Keratinocyte (primary cell): ENCODE results near the gene ASIC5. TPM values are rescaled to one million over a fixed set of nuclear protein-coding genes. Genes with fewer than 3 reads are reported as not detected.

Experiments used
- DNase-seq: peaks from one replicate; pipeline ENCODE4 v3.0.0-alpha.2; 2011; ENCODE audit warnings: low read depth, missing footprints, low spot score
- FAIRE-seq: peaks from 2 replicates; lab custom pipeline; 2011; peaks lifted over from hg19 to GRCh38; lab: Jason Lieb, UNC
- H2AFZ ChIP-seq: 2 replicates; pipeline ENCODE4 v1.6.0; 2012; ENCODE audit warnings: low read length, control low read depth, inconsistent platforms; ENCODE audit not compliant: control insufficient read depth
- H3K27ac ChIP-seq: 2 replicates; pipeline ENCODE4 v1.5.1; 2011; ENCODE audit warnings: low read length; ENCODE audit not compliant: control insufficient read depth, insufficient read depth
- H3K27me3 ChIP-seq: 3 replicates; pipeline ENCODE4 v1.6.0; 2011; ENCODE audit warnings: low read length; ENCODE audit not compliant: control insufficient read depth, insufficient read depth; ENCODE audit errors: extremely low read depth
- H3K36me3 ChIP-seq, 2 experiments: 2 replicates in 1 of 2; 3 replicates in 1 of 2; pipeline ENCODE4 v1.5.1; 2011; ENCODE audit warnings: low read length in 2 of 2, mild to moderate bottlenecking in 1 of 2; ENCODE audit not compliant: control insufficient read depth in 2 of 2, insufficient read depth in 2 of 2; ENCODE audit errors: extremely low read depth in 1 of 2
- H3K4me1 ChIP-seq: 3 replicates; pipeline ENCODE4 v1.5.1; 2011; ENCODE audit warnings: low read length; ENCODE audit not compliant: control insufficient read depth, insufficient read depth; ENCODE audit errors: extremely low read depth
- H3K4me2 ChIP-seq: 3 replicates; pipeline ENCODE4 v1.6.0; 2011; ENCODE audit warnings: low read depth, low read length; ENCODE audit not compliant: control insufficient read depth, insufficient read depth; ENCODE audit errors: extremely low read depth
- H3K4me3 ChIP-seq, 3 experiments: fragments of 200-600 bp in 1 of 3; sonication (generic) in 1 of 3; 2 replicates in 2 of 3; 3 replicates in 1 of 3; pipeline ENCODE4 v1.5.1; 2011 to 2016; ENCODE audit warnings: low read length in 3 of 3, mild to moderate bottlenecking in 3 of 3, control low read depth in 2 of 3, inconsistent platforms in 1 of 3, low read depth in 1 of 3, mixed read lengths in 1 of 3, mixed run types in 1 of 3, moderate library complexity in 1 of 3; ENCODE audit not compliant: control insufficient read depth in 2 of 3, insufficient read depth in 2 of 3; ENCODE audit errors: extremely low read depth in 1 of 3
- H3K79me2 ChIP-seq: 2 replicates; pipeline ENCODE4 v1.6.0; 2012; ENCODE audit warnings: low read length; ENCODE audit not compliant: control insufficient read depth, insufficient read depth
- H3K9ac ChIP-seq: 3 replicates; pipeline ENCODE4 v1.6.0; 2011; ENCODE audit warnings: low read length; ENCODE audit not compliant: control insufficient read depth, insufficient read depth; ENCODE audit errors: extremely low read depth
- H3K9me1 ChIP-seq: 3 replicates; pipeline ENCODE4 v1.6.0; 2011; ENCODE audit warnings: low read length; ENCODE audit not compliant: control insufficient read depth, insufficient read depth; ENCODE audit errors: extremely low read depth
- H3K9me3 ChIP-seq: 2 replicates; pipeline ENCODE4 v1.5.1; 2012; ENCODE audit warnings: low read depth, low read length; ENCODE audit not compliant: control insufficient read depth
- H4K20me1 ChIP-seq: 3 replicates; pipeline ENCODE4 v1.6.0; 2011; ENCODE audit warnings: low read length; ENCODE audit not compliant: control insufficient read depth, insufficient read depth; ENCODE audit errors: extremely low read depth
- CTCF ChIP-seq, 3 experiments: IDR thresholded peaks in 1 of 3; conservative IDR thresholded peaks in 1 of 3; optimal IDR thresholded peaks in 1 of 3; 2 replicates in 2 of 3; 3 replicates in 1 of 3; pipeline versions ENCODE3 to v1.5.1; 2011; ENCODE audit warnings: low read length in 3 of 3, mild to moderate bottlenecking in 3 of 3, moderate library complexity in 2 of 3, control low read depth in 1 of 3, inconsistent platforms in 1 of 3; ENCODE audit not compliant: insufficient read depth in 2 of 3; ENCODE audit errors: extremely low read depth in 1 of 3
- EZH2 ChIP-seq: IDR thresholded peaks from one replicate; pipeline ENCODE4 v1.6.1; 2012; ENCODE audit warnings: inconsistent platforms, mild to moderate bottlenecking, low read length, moderate library complexity
- dilution Hi-C: fragments of 300-500 bp; cut with MboI; formaldehyde crosslinking; loops from one replicate; pipeline ENCODE4 v1.7.0; 2020; ENCODE audit warnings: low sequenced_read_pairs; ENCODE audit not compliant: extremely low pct_ligation_motif_present
- polyA plus RNA-seq, 5 experiments: library from polyadenylated mRNA; depleted of rRNA in 3 of 5; stranded (reverse) in 3 of 5; stranded (forward) in 1 of 5; unstranded in 1 of 5; fragments of >200 nt; gene quantifications; 1 replicate in 1 of 5; 2 replicates in 3 of 5; 3 replicates in 1 of 5; pipeline versions ENCODE4 v1.2.1 to v1.2.3, GENCODE V29; 2011 to 2012; ENCODE audit warnings: missing spikeins in 2 of 5, low read depth in 1 of 5, low replicate concordance in 1 of 5

The ASIC5 gene
- polyA plus RNA-seq, 1 donor (not counting 4 experiments of a cell fraction or from before 2014, with no cell fraction given), result not detected

- DNase-seq (no peak), FAIRE-seq (no peak)
- no peak overlapping the region for H3K4me2 ChIP-seq
- H3K9me3 ChIP-seq, result no peaks in the 10 kb centered on the region
- no peaks in the 10 kb centered on the region for H3K4me1 ChIP-seq
- no peak overlapping the region for H3K27ac ChIP-seq
- no peaks in the 10 kb centered on the region for H3K27me3 ChIP-seq
- TF ChIP-seq CTCF (optimal IDR thresholded peaks at IDR 0.05 in 1 of 3, IDR thresholded peaks at IDR 0.05 in 1 of 3, conservative IDR thresholded peaks at IDR 0.05 in 1 of 3; ENCODE audit: extremely low read depth in 1 of 3, insufficient read depth in 2 of 3, low read length in 3 of 3) (no peak), EZH2 (no peak)
- H3K9me1 ChIP-seq, result no peaks in the 10 kb centered on the region
- H4K20me1 ChIP-seq, result no peaks in the 10 kb centered on the region
- H3K36me3 ChIP-seq, result no peaks in the 10 kb centered on the region
- dilution Hi-C loops, result no loop called here
- no peak overlapping the region for H2AFZ ChIP-seq
- no peaks in the 10 kb centered on the region for H3K79me2 ChIP-seq
- H3K9ac ChIP-seq, result no peak overlapping the region
- no peak overlapping the region for H3K4me3 ChIP-seq
These were observed 81.4 kb downstream of the ASIC5 start for GRCh38 chr4:155784637-155785036.

- dilution Hi-C loops, result no loop called here
- TF ChIP-seq EZH2 (no peak), CTCF (optimal IDR thresholded peaks at IDR 0.05 in 1 of 3, IDR thresholded peaks at IDR 0.05 in 1 of 3, conservative IDR thresholded peaks at IDR 0.05 in 1 of 3; ENCODE audit: extremely low read depth in 1 of 3, insufficient read depth in 2 of 3, low read length in 3 of 3) (no peak)
- H3K4me1 ChIP-seq, result no peaks in the 10 kb centered on the region
- H3K9ac ChIP-seq, result no peak overlapping the region
- DNase-seq (no peak), FAIRE-seq (no peak)
- no peaks in the 10 kb centered on the region for H4K20me1 ChIP-seq
- no peak overlapping the region for H3K4me2 ChIP-seq
- no peaks in the 10 kb centered on the region for H3K9me3 ChIP-seq
- H3K9me1 ChIP-seq, result no peaks in the 10 kb centered on the region
- no peak overlapping the region for H2AFZ ChIP-seq
- no peaks in the 10 kb centered on the region for H3K27me3 ChIP-seq
- H3K27ac ChIP-seq, result no peak overlapping the region
- no peak overlapping the region for H3K4me3 ChIP-seq
- no peaks in the 10 kb centered on the region for H3K36me3 ChIP-seq
- H3K79me2 ChIP-seq, result no peaks in the 10 kb centered on the region
These were observed 84.7 kb downstream of the ASIC5 start for GRCh38 chr4:155781249-155781831.
